ENCODE data around the gene SHISA5. TPM values are rescaled to one million over a fixed set of nuclear protein-coding genes. Genes with fewer than 3 reads are reported as not detected.

Gene SHISA5
- total and polyA plus RNA-seq, 2 of the 8 experiments (the other 6 are each of a cell fraction or from before 2014, with no cell fraction given) = 196 to 315 TPM

DNA sequence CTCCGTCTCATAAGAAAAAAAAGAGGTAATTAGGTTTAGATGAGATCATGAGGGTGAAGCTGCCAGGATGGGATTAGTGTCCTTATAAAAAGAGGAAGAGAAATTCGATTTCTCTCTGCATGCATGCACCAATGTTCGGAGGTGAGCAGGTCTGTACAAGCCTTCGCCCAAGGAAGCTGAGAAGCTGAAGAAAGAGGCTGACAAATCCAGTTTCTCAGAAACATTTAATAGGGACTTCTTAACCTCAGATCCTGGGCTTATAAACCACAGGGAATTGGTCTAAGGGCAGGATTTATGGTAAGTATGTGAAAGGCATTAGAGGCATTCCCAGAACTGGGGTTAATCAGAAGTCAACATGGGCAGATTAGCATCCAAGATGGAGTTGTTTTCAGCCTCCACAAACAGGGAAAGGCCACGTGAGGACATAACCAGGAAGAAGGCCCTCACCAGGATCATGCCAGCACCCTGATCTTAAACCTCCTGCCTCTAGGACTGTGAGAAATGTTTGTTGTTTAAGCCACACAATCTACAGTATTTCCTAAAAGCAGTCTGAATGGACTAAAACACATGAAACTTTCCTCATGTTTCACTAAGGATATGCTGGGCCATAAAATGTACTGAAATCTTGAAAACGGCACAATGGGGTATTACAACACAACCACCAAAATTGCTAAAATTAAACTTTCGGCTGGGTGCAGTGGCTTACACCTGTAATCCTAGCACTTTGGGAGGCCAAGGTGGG lies 11.3 kb downstream of the SHISA5 start (continued):
- TF ChIP-seq RAD21 (IDR thresholded peaks at IDR 0.05 in 1 of 2, conservative IDR thresholded peaks at IDR 0.05 in 1 of 2; ENCODE audit: low read depth in 2 of 2, low read length in 2 of 2) (no peak), CREB1 (IDR thresholded peaks at IDR 0.05) (no peak), FOSL1 (IDR thresholded peaks at IDR 0.05; ENCODE audit: insufficient read depth, low read depth, low read length) (no peak), SP2 (IDR thresholded peaks at IDR 0.05; ENCODE audit: low read length) (no peak)

Measured in H1 (cell line).